GM19467 (cell line): ENCODE data around the gene JSRP1.
"Not testable (repeated sequence)": the region's sequence is repeated elsewhere in the genome, so short reads cannot be mapped to it uniquely, and the experiment has no call there.

Experiments
- ATAC-seq: cut with Tn5 transposase; IDR thresholded peaks from one replicate; pipeline ENCODE4 v1.9.1; 2021; ENCODE audit warnings: mild to moderate bottlenecking, moderate library complexity; ENCODE audit not compliant: unreplicated experiment

JSRP1 gene

DNA sequence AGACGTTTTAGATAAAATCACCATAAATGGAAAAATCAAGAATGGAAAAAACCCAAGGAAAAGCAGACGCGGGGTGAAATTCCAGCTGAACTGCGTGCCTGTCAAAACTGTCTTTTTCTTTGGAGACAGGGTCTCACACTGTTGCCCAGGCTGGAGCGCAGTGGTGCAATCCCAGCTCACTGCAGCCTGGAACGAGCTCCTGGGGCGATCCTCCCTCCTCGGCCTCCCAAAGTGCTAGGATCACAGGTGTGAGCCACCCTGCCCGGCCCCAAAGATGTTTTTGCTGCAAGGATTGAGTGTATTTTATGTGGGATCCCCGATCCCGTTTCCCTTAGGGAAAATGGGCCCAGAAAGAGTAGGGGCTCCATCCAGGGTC is 26.6 kb upstream of the JSRP1 start:
- ATAC-seq: no peak

GRCh38 chr19:2282062-2282861 is 26.0 kb upstream of the JSRP1 start, which contains the start of gene PEAK3:
PEAK3 (minus strand) TSS chr19:2282175; CDS start chr19:2280931, 1,244 bp downstream.
- ATAC-seq: no peak

DNA sequence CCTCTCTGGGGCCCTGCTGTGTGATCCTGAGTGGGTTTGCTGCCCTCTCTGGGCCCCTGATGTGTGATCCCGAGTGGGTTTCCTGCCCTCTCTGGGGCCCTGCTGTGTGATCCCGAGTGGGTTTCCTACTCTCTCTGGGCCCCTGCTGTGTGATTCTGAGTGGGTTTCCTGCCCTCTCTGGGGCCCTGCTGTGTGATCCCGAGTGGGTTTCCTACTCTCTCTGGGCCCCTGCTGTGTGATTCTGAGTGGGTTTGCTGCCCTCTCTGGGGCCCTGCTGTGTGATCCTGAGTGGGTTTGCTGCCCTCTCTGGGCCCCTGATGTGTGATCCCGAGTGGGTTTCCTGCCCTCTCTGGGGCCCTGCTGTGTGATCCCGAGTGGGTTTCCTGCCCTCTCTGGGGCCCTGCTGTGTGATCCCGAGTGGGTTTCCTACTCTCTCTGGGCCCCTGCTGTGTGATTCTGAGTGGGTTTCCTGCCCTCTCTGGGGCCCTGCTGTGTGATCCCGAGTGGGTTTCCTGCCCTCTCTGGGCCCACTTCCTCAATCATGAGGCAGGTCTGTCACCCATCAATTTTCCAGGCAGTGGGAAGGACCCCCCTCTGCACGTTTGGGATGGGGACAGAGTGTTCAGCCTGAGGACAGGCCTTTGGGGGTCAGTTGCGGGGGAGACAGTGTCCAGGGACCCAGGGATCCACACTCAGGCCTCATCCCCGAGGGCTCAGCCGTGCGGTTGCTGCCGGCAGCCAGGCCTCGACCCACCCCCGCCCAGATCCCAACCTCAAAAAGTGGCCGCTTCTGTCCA is 25.2 kb upstream of the JSRP1 start:
- not testable (repeated sequence) for ATAC-seq

DNA sequence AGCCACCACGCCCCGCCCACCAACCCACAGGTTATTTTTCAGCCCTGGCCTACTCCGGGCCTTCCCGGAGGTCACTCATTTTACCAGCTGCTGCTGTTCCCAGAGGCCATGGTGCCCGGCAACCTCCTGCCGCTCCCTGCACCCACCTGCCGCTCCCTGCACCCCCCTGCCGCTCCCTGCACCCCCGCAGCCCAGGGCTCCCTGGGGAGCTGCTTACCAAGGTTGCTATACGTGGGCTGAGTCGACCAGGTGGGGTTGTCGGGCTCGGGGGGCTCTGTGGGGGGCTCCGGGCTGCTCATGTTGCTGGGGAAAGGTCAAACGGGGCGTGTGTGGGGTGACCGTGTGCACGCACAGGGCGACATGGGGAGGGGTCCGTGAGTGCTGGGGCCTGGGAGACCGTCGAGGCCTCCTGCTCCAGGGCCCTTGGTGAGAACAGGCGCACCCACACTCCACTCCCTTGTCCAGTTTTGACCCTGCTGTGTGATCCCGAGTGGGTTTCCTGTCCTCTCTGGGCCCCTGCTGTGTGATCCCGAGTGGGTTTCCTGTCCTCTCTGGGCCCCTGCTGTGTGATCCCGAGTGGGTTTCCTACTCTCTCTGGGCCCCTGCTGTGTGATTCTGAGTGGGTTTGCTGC is 24.5 kb upstream of the JSRP1 start:
- no peak for ATAC-seq

- ATAC-seq: no peak
These were observed 22.4 kb upstream of the JSRP1 start for GRCh38 chr19:2278459-2279158.

DNA sequence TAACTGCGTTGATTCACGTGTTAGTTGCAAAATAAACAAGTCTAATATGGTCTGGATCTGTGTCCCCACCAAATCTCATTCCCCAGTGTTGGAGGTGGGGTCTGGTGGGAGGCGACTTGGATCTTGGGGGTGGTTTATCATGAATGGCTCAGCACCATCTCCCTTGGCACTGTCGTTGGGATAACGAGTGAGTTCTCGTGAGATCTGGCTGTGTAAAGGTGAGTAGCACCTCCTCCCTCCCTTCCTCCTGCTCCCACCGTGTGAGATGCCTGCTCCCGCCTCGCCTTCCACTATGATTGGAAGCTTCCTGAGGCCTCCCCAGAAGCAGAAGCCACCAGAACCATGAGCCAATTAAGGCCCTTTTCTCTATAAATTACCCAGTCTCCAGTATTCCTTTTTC is 20.9 kb upstream of the JSRP1 start:
- ATAC-seq: no peak

DNA sequence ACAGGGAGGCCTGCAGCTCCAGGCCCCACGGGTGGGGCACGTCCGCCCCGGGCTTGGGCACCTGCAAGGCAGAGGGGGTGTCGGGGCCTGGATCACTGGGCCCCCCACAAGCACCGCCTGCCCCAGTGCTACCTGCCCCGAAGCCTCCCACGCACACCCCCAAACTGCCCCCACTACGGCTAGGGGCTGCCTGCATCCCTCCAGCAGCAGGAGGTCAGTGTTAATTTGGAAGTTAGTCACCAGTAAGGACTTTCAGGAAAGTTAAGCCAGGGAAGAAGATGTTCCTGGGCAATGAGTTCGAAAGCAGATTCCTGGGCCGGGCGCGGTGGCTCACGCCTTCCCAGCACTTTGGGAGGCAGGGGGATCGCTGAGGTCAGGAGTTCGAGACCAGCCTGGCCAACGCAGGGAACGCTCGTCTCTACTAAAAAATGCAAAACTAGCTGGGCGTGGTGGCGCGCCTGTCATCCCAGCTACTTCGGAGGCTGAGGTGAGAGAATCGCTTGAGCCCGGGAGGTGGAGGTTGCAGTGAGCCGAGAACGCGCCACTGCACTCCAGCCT is 20.3 kb upstream of the JSRP1 start:
- ATAC-seq: no peak

DNA sequence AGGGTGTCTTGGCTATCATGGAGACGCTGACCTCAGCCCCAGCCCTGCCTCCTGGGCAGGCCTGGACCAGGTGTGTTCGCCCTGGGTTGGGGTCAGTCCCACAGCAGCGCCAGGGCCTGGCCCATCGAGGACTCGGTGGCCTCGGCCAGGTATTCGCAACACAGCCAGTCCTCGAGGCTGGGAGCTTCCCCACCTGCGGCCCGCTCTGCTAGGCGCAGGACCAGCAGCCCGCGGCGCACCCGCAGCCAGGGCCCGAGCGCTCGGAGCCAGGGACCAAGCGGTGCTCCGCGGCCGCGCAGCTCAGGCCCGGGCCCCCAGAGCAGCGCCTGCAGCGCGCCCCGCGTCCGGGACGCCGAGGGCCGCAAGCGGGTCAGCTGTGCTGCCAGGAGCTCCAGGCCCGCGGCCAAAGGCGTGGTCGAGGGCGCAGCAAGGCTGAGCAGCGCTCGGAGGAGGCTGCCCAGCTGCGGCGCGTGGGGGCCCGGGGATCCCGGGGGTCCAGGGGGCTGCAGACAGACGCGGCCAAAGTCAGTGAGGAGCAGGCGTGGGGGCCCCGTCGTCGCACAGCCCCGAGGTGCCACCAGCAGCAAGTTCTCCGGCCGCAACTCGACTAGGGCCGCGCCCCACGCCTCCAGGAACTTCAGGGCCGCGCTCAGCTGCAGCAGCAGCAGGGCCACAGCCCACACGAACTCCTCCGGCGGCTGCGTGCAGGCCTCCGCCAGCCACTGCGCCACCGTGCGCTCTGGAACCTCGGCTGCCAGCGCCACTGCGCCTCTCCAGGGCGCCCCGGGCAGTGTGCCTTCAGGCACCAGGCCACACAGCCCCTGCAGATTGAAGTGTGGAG is 19.6 kb upstream of the JSRP1 start:
- ATAC-seq: no peak

- ATAC-seq: no peak
These were observed 18.8 kb upstream of the JSRP1 start for GRCh38 chr19:2274931-2275535.

GRCh38 chr19:2274185-2274711 is 18.0 kb upstream of the JSRP1 start:
- ATAC-seq: no peak

- peak; percentile 28 for ATAC-seq
These were observed 17.4 kb upstream of the JSRP1 start for GRCh38 chr19:2273356-2274184.

GRCh38 chr19:2271234-2272103 is 15.3 kb upstream of the JSRP1 start:
- ATAC-seq: no peak

DNA sequence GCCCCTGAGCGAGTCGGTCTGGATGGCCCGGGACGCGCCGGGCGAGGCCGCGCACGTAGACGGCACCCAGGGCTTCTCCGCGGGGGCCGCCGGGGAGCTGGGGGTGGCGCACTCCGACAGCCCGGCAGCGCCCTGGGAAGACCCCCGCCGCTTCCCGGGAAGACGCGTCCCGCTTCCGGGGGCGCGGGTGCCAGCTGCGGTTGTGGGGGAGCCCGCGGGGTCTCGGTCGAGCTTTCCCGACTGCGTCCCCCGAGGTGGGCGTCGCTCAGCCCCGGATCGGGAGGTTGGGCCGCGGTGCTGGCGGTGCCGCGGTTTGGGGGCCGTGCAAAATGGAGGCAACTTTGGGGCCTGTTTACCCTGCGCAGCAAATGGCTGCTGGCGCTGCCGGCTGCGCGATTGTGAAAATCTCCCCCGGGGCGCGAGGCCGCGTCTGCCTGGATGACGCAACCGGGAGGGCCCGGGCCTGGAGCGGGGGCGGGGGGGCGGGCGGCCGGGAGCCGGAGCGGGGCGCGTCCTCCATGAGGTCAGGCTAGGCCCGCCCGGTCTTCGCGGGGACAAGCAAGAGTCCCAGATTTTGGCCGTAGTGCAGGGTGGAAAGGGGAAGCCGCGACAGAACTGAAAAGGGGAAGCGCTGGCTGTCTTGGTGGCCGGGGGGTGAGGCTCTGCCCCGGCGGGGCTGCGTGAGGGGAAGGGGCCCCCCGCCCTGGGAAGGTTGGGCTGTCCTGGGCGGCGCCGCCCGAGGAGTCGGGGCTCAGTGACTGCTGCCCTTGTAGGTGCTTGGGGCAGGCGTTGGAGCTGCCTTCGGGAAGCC is 14.4 kb upstream of the JSRP1 start:
- no peak for ATAC-seq

DNA sequence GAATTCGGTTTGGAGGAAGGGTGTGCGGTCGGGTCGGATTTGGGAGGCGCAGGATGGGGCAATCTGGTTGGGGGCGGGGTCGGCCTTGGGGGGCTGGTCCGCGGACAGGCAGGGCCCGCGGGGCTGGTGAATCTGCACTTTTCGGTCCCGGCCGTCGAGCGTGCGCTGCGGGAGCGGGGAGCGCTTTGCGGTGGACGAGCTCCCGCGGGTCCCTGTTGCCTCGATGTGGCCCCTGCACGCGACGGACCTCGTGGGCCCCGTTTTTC is 13.9 kb upstream of the JSRP1 start:
- no peak for ATAC-seq

DNA sequence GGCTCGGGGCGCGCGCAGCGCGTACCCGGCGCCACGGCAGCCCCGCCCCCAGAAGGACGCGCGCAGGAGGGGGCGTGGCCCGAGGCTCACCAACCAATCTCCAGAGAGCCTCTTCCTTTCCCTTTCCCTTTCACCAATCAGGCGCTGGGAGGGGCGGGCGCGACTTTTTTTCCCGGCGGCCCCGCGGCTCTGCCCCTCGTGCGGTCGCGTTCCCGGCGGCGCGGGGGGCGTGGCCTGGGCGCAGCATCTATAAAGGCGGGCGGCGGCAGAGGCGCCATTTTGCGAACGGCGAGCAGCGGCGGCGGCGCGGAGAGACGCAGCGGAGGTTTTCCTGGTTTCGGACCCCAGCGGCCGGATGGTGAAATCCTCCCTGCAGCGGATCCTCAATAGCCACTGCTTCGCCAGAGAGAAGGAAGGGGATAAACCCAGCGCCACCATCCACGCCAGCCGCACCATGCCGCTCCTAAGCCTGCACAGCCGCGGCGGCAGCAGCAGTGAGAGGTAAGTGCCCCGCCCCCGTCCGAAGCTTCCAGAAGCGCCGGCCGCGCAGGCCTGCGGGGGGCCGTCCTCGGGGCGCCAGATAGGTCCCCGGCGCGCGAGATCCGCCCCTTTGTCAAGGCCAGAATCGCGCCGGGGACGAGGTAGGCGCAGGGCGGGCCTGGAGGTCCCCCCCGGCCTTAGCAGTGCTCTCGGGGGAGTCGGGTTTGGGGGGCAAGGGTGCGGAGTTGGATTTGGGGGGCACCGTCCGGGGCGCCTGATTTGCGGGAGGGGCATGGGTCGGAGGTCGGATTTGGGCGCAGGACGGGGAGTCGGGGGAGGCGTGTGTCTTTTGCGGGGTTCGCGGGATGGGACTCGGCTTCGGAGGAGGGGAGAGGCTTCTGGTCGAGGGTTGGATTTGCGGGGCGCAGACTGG is 13.3 kb upstream of the JSRP1 start:
- peak; percentile 46 for ATAC-seq

DNA sequence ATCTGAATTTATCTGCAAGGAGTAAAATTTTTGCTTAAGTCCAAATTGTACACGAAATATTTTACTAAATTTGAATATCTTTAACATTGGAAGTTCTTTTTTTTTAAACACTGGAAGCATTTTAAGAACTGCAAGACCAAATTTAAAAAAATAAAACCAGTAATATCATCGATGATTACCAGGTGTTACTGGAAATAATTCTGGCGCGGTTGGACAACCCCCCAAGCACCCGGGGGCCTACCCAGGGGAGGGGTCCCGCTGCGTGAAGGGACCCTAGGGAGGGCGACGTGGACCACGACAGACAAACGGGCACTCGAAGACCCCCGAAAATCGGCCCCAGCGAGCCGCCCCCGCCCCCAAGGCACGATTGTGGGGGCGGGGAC is 12.6 kb upstream of the JSRP1 start:
- no peak for ATAC-seq
